RPMI8226 (cell line): ENCODE results near the gene RBM47.
"Not testable (repeated sequence)": the region's sequence is repeated elsewhere in the genome, so short reads cannot be mapped to it uniquely, and the experiment has no call there.

Source experiments
- DNase-seq: peaks from one replicate; pipeline ENCODE4 v3.0.0-alpha.2; 2015

The RBM47 gene

DNA sequence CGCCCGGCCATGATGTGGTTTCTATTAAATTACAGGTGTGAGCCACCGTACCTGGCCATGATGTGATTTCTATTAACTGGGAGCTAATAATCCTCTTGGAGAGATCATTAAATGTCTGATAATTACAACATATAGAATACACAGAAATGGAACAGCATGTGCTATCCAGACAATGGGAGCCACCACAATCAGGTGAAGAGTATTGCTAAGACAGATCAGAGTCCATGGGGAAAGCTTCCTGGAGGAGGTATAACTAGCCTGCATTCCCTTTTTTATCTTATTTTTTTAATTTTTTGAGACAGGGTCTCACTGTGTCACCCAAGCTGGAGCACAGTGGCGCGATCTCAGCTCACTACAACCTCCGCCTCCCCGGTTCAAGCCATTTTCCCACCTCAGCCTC, 147.7 kb downstream of the RBM47 start:
- DNase-seq, result no peak

DNA sequence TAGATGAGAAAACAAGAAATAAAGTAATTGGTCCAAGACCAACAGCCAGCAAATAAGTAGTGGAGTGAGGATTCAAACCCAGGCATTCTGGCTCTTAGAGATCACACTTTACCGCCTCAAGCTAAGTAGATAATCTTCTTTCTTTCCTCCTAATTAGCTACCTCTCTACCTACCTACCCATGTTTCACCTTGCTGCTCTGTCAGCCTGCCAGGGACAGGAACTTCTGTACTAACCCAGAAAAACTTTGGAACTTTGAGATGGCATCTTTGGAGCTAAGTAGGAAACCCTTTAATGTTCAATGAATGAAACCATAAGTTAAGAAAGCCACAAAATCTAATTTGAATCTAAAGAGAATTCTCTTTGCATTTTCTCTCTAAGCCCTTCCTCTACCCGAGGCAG, 149.4 kb downstream of the RBM47 start:
- no peak for DNase-seq

DNA sequence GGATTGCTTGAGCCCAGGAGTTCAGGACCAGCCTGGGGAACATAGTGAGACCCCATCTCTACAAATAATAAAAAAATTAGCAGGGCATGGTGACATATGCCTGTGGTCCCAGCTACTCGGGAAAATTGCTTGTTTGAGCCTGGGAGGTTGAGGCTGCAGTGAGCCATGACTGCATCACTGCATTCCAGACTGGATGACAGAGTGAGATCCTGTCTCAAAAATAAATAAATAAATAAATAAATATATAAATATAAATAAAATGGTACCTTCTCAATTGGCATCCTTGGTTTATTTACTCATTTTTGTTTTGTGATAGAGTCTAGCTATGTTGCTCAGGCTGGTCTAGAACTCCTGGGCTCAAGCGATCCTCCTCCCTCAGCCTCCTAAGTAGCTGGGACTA, 150.3 kb downstream of the RBM47 start:
- DNase-seq, result no peak

DNA sequence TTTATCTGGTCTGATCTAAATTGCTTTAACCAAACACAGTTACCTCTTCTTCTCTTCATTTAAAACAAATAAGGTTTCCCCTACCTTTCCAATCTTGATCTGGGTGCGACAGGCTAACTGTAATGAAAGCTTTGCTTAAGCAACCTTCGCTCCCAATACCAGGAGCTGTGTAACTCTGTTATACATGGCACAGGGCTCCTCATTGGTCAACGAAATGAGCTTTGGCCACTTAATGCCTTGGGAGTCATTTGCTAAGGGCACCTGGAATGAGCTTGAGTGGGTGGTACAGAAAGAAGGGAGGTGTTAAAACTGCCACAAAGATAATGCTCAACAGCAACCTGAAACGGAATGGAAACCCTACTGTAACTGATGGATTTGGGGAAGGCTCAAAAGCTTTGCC, 154.1 kb downstream of the RBM47 start:
- no peak for DNase-seq

DNA sequence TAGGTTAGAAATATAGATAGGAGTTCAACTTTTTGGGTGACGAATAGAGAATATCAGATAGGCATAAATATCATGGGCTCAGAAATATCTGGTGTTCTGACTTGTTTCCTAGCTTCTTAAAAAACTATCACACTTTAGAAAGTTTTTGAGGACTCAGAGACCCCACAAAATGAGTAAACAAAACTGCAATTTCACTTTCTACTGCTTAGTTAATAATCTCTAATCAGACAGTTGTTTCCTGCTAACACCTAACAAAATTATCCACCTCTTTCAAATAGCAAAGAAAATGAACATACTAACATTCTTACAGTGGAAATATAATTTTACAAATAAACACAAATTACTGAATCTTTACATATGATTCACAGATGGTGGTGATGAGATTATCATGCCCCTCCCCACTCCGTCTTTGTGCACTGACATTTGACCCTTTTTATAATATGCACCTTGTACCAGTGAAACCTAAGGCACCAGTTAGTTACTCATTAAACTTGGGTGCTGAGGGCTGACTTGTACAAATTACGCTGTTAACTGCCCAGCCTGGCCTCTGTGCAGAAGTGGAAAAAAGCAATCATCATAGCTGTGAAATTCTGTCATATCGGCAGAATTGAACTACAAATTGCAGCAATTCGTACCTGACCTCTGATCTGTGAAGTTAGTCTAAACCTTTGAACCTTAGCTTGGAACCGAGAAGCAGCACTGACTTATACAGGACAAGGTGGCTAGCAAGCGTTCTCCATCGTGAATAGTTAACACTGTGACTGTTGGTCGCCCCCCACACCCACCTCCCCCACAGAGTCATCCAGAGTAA, 155.9 kb downstream of the RBM47 start:
- DNase-seq, result no peak

DNA sequence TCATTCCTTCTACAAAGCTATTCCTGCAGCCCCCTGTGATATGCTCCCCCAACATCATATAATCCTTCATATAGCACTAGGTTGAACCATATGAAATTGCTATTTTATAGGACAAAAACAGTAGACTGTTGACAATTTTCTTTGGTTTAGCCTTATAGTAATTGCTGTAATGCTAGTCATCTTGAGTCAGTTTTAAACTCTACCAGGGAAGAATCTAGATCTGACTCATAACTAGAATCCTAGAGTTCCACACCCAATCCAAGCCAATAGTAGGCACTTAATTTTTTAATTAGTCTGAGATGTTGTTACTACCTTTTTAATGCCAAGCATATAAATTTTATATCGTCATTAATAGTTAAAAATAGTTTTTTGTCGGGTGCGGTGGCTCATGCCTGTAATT, 157.7 kb downstream of the RBM47 start:
- DNase-seq, result no peak

DNA sequence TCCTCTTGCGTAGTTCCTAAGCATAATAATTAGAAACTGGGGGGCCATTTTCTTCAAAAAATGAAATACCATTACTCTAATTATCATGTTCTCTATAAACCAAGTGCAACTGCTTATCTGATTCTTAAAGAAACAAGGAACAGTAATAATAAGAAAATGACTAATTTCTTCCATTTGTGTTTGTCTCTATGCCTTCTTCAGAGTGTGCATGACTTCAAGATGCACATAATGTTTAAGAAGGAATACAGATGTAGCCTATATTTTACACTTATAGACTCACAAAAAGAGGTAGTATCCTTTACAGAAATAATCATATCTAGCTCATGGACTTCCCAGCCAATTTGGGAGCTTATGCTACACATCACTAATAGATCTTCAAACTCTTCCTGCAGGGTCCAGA, 162.9 kb downstream of the RBM47 start:
- no peak for DNase-seq

DNA sequence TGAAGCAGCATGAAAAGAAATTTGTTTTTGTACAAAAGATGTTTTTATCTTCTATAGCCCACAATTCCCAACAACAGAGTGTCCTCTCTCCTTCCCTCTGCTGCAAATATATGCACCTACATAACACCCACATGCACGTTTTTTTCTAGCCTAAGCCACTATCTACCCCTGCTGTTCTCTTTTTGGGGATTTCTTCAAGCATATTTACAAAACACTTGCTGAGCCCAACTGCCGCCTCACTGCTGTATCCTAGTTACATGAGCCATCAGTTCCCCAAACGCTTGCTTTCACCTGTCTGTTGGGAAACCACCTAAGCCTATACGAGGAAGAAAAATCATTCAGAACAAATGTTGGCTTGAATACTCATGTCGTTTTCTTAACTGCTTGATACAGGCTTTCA, 167.3 kb downstream of the RBM47 start:
- DNase-seq, result no peak

DNA sequence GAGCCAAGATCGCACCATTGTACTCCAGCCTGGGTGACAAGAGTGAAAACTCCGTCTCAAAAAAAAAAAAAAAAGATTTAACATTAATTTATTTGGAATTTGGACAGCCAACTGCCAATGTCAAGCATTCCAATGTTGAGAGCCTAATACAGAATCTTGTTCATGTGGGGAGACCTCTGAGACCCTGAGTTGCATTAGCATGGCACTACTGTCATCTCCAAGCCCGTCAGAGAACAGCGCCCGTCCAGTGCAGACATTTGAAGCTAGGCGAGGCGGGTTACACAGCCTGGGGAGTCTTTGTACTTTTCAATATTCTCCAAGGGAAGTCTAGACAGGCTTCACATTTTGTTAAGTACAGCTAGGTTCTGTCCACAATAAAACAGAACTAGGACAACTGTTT, 167.8 kb downstream of the RBM47 start:
- DNase-seq, result no peak

DNA sequence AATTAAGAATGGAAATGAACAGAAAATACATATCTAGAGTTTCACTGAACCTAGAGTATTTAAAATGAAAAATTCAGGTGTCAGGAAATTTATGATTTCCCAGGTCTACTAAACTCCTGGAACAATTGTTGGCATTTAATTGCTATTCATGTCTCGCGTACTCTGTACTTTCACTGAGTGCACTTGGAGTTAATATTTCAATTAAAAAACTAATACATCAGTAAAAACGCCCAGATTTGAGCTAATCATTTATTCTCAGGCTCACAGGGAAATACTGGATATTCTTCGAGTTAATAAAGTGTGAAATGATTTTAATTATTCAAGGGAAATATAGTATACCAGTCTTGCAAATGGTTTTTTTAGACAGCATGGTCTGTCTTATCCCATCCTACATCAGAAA, 168.6 kb downstream of the RBM47 start:
- DNase-seq, result no peak

DNA sequence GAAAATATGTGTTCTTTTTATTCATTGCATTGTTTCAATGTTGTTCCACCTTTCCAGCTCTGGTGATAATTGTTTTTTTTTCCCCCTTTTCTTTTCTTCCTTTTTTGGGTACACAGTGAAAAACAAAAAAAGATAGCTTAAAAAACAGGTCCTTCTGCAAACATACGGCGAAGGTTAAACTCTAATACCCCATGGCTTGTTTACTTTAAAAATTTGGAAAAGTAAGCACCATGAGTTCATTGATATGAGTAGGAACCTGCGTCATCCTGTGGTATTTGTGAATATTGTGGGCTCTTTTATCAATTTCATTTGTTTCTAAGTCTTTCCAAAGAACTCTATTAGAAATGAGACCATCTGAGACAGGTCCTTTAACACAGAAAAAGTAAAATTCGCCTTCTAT, 171.0 kb downstream of the RBM47 start:
- no peak for DNase-seq

DNA sequence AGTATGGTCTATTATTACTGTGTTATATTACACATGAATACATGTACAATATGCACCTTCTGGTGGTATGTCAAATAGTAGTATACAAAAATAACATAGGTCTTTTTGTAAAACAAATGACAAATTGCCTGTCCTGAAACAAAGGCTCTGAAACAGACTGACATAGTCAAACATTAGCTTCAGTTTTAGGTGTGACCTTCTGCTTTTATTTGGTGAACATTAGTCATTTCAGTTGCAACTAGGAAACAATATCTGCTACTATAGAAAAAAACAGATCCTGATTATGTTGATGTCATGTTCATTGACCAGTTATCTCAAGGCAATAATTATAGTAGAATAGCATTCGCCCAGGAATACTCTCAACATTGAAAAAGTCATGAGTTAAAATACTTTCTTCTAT, 171.6 kb downstream of the RBM47 start:
- DNase-seq, result no peak

DNA sequence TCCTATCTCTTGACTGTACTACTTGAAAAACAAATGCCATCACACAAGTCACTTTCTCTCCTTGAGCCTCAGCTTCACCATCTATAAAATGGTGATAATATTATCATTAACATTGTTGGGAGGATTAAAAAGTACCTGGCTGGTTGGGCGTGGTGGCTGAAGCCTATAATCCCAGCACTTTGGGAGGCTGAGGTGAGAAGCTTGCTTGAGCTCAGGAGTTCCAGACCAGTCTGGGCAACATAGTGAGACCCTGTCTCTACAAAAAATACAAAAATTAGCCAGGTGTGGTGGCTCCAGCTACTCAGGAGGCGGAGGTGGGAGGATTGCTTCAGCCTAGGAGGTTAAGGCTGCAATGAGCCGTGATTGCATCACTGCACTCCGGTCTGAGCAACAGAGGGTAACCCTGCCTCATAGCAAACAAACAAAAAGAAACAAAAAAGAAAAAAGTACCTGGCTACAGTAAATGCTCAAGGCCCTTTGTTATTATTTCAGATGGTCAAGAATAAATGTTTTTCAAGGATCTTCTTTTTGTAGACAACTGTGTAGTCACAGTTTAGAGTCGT, 174.2 kb downstream of the RBM47 start:
- DNase-seq, result no peak

DNA sequence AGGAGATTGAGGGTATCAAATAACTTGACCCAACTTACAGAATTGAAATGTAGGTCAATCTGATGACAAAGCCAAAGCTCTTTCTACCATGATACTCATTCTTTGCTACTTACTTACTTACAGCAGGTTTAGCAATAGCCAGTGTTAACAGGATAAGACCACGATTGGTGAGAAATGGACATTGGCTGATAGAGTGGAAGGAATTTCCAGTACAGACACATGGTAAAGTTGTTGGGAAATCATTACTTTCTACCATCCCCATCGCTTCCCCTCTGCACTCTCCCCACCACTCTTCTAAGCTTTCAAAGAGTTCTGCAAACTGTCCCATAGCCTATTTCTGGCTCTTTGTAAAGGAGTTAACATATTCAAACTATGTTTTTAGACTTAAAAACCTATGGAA, 174.8 kb downstream of the RBM47 start:
- DNase-seq, result no peak

DNA sequence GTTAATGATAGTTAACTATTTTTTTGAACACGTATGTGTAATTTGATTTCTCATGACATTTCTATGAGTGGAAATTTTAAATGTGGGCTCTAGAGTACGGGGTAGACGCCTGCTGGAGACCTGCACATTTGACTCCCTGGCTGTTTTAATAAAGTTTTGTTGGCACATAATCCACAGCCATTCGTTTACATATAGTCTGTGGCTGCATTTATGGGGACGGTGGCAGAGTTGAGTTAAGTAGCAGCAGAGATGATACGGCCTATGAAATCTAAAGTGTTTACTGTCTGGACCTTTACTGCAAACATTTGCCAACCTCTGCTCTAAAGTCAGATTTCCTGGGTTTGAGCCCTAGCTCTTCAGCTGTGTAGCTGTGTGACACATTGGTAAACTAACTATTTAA, 175.8 kb downstream of the RBM47 start:
- DNase-seq, result no peak

DNA sequence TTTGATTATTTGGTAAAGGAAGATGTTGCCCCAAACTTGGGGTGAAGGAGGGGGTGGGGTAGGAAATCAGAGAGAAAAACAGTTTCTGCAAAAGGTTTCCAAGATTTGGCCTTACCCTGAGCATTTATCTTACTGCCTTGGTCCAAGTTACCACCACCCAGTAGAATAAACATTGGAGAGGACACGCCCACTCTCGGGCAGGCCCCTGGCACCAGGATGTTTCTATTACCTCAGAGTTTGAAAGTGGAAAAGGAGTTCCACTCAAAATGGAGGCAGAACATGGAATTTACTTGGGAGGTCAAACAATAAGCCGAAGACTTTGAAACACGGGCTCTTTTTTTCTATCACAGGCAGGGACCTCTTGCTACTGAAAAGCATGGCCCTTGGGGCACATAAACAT, 180.8 kb downstream of the RBM47 start:
- no peak for DNase-seq

DNA sequence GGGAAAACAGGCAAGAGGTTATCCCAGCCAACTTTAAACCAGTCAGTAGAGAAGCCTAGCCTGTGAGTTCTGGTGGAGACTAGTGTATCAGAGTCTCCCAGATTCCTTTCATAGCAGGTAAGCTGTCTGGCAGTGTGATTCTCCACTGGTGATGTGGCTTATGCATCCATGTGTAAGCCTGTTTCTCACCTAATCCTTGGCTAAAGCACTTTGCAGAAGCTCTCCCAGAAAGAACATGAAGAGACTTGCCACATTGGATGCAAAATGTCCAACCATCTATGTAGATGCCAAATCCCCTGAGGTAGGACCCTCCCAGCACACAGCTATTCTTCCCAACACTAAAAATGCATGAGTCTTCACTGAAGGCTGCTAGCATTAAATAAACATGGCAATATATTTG, 182.8 kb downstream of the RBM47 start:
- no peak for DNase-seq

DNA sequence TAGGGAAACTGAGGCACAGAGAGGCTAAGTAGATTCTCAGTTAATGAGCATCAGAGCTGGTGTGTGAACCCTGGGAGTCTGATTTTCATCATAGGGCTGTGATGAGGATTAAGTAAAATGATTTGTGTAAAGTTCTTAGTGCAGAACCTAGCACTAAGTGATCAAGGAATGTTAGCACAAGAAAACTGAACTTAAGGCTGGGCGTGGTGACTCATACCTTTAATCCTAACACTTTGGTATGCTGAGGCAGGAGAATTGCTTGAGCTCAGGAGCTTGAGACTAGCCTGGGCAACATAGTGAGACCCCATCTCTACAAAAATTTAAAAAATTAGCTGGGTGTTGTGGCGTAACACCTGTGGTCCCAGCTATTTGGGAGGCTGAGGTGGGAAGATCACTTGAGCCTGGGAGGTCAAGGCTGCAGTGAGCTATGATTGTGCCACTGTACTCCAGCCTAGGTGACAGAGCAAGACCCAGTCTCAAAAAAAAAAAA, 183.4 kb downstream of the RBM47 start:
- DNase-seq, result not testable (repeated sequence)

DNA sequence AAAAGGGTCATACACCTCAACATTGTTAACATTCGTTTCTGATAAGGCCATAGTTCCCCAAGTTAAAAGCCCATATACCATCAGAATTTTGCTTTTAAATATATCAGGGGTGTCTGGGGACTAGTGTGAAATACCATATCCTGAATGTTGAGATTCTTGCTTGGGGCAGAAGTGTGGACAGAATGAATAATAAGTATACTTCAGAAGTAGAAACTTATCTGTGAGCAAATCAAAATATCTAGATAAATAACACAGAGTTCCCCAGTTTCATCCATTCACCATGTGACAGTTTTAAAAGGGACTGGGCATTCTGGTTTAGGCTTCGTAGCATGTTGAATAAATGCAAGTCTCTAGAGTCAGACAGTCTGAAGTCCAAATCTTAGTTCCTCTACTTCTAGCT, 184.0 kb downstream of the RBM47 start:
- DNase-seq, result no peak

DNA sequence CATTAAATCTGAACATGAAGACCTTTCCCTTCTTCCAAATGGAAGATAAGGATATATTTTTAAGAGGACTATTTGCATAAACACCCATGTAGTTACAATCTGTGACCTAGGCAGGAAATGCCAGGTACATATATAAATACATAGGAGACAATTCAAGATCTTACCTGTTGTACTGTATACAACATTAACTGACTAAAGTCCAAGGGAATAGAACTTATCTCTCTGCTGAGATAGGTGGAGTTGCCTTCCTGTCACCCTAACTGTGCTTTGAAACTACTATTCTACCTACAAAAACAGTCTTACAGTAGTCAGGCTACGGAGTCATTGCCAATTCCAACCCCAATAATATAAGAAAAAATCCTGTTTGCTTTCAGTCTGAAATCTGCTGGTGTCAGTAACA, 188.2 kb downstream of the RBM47 start:
- no peak for DNase-seq

DNA sequence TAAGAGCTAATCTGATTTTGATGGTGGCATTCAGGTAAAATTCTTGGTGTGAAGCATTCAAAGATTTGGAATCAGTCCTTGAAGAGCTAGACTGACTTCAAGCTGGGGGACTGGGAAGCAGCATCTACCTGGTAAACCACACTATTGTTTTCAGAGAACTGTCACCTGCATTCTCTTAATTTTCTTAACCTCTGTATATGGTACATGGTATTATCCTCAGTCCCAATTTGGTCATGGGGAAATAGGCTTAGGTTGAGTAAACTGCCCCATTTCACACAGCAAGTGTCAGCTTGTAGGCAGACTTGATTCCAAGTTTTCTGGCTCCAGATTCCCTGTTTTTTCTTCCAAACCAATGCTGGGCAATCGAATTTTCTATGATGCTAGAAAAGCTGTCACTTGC, 190.1 kb downstream of the RBM47 start:
- no peak for DNase-seq

DNA sequence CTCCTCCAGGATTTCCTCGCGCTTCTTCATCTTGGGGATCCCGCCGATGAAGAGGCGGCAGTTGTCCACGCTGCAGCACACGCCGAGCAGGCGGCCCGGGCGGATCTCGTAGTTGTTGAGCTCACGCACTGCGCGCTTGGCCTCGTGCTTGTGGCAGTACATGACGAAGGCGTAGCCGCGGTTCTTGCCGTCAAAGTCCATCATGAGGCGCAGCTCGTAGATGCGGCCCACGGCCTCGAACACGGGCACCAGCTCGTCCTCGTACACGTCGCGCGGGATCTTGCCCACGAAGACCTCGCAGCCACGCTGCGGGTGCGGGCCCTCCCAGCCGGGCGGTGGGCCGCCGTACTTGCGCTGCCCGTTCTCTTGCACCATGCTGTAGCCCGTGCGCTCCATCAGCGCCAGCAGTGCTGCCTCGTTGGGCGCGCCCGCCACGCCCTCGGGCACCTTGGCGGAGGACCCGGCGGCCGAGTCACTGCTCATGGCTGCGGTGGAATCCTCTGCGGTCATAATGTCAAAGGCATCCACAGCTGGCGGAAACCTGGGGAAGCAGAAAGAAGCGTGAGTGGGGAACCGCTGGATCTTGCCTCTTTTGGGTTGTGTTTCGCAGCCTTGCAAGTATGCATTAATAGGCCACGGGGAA, 191.2 kb downstream of the RBM47 start:
- no peak for DNase-seq

DNA sequence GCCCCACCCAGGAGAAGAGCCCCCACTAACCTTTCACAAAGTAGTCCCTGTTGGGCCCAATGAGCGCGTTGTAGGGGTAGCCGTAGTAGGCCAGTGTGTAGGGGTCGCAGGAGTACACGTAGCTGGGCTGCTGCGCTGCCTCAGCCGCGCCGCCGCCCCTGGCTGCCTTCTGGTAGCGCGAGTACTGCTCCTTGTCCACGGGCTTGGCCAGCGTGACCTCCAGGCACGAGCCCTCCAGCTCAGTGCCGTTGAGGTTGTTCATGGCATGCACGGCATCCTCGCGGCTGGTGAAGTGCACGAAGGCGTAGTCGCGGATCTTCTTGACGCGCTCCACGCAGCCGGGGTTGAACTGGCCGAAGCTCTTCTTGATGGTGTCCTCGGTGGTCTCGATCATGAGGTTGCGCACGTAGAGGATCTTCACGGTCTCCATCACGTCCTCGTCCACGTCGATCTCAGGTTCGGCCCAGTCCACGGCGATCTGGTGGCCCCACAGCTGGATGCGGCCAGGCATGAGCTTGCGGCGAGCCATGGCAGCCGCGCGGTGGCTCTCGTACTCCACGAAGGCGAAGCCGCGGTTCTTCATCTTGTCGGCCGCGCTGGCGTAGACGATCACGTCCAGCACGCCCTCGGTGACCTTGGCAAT, 191.8 kb downstream of the RBM47 start:
- DNase-seq, result no peak

DNA sequence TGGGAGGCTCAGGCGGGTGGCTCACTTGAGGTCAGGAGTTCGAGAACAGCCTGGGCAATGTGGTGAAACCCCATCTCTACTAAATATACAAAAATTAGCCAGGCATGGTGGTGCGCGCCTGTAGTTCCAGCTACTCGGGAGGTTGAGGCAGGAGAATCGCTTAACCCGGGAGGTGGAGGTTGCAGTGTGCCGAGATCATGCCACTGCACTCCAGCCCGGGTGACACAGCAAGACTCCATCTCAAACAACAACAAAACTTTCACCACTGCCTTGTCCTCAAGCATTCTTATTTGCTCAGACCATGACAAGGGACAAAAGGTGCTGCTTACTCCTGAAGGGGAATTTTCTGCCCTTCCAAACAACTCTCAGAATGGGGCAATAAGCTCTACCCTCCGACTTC, 194.4 kb downstream of the RBM47 start:
- not testable (repeated sequence) for DNase-seq
